ENCODE measurements around the gene NSUN4.
A peak's percentile ranks its signal among the peaks of the same experiment; 100 is the strongest.
"Not testable (repeated sequence)": the region's sequence is repeated elsewhere in the genome, so short reads cannot be mapped to it uniquely, and the experiment has no call there.

The NSUN4 gene

DNA sequence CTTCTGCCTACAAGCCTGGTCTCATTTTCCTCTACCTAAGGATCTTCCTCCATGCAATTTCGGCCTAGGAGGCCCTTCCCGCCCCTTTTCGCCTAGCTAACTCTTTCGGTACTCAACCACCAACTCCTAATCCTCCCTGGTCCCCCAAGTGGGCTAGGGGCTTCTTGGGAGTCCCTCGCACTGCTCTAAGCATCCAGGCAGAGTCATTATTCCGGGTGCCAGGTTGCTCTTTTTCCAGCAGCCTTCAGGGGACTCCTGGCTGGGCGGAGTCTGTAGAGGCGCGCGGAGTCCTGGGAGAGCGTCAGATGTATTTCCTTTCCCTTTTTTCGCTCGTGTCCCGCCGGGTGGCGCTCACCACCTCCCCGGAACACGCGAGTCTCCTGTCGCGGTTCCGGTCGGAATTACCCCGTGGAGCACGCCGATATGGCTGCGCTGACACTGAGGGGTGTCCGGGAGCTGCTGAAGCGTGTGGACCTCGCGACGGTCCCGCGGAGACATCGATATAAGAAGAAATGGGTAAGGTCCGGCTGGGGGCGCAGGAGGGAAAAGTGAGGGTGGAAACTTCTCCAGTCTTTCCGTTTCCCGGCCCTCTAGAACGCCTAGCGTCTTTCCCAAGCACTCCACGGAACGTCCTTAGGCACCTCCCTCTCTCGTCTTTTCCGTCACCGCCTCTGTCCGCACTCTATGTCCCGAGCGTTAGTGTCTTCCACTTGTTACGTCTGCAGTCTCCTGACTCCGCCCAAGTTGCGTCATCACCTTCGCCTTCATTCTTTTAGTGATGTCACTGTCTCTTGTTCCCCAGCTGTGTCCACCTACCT, at the start of gene NSUN4:
TSS of gene NSUN4 (plus strand) at position 404 of the 818 bp plus-strand sequence. CDS start at position 424, 20 bp downstream.
- peak; percentile 87 for DNase-seq

DNA sequence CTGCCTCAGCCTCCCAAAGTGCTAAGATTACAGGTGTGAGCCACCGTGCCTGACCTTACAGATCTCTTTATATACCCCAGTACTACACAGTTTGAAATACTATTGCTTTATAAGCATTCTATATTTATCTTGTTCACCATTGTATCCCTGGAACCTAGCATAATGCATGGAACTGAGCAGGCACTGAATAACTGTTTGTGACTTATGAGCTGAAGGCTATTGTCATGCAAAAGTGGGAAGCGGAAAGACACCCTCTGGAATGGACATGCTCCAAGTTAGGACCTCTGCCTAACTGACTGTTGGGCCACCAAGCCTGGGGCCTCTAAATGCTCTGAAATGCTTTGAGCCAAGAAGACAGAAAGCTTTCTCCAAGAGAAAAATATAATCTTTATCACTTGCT, 45.3 kb upstream of the NSUN4 start:
- DNase-seq, result no peak

DNA sequence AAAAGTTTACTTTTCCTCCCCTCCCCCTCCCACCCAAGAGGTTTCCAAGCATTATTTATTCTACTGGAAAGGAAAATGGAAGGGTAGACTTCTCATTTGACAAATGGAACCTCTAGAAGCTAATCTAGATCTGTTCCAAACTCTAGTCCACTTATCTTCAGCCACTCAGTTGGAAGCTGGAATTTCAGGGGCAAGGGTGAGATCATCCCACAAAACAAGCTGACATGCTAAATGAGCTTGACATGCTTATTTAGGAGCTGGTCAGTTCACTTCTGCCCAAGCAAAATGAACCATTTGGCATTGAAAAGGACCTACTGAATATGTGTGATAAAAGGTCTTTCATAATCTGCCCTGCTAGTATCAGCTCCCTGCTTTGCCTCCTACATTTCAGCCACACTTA, 42.2 kb upstream of the NSUN4 start:
- no peak for DNase-seq

DNA sequence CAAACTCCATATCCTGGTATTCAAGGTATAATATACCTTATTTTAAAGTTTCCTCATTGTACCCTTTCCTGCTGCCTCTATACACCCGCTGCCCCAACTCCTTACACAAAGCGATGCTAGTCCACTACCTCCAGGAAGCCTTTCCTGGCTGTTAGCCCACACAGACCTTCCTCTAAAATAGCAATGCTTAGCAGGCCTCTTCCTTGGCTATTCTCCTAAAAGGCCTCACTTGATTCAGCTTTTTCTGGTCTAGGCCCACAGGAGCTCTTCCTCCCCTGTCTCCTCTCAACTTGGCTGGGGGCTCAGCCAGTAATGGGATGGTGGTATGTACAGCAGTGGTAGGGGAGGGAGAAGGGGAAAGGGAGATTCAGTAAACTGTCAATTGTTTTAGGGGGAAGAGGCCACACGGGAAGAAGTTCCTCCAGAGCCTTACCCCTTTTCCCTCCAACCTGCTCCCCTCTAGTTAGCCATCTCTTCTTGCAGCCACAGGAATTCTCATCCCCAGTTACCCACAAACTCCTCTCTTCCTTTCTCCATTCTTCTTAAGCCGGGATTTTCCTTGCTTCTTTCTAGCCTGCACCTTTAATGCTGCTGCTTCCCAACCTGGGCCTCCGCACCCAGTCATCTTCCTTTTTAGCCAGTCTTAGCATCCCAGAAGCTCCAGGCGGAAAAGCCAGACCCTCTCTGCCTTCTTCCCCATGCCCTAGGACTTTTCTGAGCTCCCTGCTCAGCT, 39.8 kb upstream of the NSUN4 start:
- DNase-seq, result no peak

DNA sequence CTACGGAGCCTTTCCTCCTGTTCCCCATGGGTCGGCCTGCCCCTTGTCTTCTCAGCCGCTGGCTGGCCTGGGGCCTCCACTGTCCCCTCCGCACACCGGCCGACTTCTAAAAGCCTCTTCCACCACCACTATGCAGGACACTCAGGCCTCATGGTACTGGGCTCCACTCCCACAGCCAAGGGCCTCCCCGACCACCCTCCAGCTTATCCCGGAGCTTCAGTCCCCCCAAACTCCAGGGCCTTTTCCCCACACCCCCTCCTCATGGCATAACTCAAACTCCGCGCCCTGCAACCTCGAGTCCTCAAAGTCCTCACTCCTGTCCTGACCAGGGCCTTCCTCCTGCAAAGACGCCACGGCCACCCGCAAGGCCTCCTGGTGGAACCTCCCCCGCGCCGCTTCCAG, 39.2 kb upstream of the NSUN4 start:
- no peak for DNase-seq

DNA sequence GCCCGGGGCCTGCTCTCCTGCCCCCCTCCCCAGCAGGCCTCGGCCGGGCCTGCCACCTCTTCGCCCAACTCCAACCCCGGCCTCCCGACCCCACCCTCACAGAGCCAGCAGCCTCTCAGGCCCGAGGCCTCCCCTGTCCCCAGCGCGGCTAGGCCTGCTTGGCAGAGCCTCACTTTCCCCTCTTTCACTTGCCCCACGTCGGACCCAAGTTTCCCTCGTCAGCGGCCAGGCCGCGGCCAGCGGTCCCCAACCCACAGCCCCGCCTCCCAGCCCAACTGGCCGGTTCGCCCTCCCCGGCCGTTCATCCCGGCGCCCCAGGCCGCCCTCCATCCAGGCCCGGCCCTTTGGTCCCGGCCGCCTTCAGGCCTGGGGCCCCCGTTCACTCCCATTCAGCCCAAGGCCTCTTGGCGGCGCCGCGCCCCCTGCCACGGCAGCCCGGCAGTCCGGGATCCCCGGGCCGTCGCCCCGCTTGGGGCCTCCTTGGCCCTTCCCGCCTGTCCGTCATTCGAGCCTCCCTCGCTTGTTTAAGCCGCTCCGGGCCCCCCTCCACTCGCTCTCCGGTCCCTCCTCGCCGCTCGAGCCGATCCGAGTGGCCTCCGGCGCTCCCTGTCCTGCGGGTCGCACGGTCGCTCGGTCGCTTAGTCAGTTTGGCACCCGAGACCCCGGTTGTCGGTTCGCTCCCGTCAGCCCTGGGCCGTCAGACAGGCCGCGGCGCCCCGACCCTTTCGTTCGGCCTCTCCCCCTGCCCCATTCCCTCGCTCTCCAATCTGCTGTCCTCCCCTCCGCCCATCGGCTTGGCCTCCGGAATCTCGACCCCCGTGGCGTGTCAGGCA, 38.6 kb upstream of the NSUN4 start:
- DNase-seq, result no peak

DNA sequence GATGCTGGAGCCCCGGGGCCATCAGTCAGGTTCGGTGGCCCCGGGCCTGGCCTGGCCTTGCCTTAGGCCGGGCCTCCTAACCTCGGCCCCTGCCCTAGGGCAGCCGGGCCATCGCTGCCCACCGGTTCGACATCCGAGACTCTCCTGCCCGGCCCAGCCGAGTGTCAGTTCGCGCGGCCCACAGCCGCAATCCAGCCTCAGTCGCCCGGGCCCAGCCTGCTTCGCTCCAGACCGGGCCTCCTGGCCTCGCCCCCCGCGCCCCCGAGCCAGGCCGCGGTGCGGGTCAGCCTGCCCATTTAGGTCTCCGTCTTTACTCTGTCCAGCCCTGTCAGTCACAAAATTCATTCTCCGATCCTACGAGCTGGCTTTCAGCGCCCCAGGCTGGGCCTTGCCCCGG, 38.0 kb upstream of the NSUN4 start:
- DNase-seq, result peak; percentile 26

DNA sequence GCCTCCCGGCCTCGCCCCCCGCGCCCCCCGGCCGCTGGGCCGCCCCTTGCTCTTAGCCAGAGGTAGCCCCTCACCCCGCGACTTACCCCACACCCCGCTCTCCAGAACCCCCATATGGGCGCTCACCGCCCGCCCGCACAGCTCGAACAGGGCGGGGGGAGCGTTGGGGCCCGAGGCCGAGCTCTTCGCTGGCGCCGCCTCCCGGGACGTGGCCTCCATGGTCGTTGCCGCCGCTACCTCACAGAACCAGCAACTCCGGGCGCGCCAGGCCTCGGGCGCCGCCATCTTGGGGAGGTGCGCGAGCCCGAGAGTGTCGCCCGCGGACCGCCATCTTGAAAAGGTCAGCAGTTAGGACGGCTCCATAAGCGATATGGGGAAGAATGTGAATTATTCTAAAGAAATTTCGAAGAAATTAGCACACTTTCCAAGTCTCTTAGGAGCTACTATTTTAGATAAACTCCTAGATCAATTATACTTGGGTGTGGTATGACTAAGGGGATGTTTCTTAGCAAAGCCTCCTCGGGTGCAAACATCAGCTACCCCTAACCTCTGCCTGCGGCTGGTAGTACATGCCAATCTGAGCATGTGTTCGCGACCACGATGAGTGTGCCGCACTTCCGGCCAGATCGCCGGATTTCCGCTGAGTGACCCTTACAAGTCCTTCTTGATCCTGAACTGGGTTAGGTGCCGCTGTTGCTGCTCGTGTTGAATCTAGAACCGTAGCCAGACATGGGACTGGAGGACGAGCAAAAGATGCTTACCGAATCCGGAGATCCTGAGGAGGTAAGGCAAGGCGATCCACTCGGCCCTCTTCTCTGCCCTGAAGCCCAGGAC, 37.4 kb upstream of the NSUN4 start, which contains the start of the genes LRRC41 and UQCRH:
TSS of gene LRRC41 (minus strand) at position 579 of the 834 bp plus-strand sequence. CDS start at position 285, 294 bp downstream.
TSS of gene UQCRH (plus strand) at position 661 of the 834 bp plus-strand sequence. CDS start at position 730, 69 bp downstream.
- peak; percentile 98 for DNase-seq

DNA sequence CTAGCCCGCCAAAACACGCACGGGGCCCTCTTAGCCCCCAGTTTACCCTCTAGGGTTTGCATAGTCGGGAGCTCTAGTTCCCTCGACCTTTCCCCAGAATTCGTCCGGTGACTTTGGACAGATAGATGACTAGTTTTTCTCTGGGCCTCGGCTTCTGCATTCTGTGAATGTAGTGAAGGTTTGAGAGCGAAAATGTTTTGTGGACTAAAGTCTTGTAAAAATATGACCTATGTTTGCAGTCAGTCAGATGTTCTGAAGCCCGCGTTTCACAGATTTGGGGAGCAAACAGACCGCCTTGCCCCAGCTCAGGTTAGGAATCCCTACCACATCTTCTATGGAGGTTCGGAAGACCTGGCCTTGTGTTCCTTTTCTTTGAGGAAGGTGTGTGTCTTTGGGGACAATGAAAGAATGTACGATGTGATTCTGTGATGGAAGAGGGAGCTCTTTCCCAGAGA, 36.7 kb upstream of the NSUN4 start:
- DNase-seq, result no peak

DNA sequence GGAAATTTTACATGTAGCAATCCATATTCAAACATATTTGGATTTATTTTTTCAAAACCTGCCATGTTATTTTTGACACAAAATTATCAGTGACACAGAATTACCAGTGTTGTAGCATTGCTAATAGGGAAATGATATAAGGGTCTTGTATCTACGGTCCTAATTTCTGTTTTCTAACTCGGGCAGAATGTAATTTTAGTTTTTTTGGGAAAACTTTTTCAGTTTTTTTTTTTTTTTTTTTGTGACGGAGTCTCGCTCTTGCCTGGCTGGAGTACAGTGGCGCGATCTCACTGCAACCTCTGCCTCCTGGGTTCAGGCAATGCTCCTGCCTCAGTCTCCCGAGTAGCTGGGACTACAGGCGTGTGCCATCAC, 34.5 kb upstream of the NSUN4 start:
- no peak for DNase-seq

DNA sequence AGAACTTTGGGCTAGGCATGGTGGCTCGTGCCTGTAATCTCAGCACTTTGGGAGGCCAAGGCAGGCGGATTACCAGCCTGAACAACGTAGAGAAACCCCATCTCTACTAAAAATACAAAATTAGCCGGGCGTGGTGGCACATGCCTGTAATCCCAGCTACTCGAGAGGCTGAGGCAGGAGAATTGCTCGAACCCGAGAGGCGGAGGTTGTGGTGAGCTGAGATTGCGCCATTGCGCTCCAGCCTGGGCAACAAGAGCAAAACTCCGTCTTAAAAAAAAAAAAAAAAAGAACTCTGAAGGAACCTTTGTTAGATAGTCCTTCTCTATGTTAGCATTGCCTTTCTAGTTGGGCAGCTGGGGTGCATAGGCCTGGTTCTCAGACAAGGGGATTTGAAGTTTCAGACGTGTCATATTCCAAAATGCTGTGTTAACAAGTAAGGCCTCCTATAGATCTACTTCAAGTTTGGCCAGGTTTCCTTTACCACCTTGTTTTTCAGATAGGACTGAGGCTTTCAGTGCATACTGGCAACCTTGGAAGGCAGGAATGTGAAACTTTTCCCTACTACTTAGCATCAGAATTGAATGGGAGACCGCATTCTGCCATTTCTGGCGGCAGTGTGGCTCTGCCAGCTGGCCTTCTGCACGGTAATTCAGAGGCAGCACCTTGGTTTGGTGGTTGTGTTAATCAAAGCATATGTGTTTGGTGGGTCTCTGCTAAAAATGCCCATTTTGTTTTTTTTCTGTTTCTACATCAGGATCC, 31.0 kb upstream of the NSUN4 start:
- DNase-seq, result no peak

DNA sequence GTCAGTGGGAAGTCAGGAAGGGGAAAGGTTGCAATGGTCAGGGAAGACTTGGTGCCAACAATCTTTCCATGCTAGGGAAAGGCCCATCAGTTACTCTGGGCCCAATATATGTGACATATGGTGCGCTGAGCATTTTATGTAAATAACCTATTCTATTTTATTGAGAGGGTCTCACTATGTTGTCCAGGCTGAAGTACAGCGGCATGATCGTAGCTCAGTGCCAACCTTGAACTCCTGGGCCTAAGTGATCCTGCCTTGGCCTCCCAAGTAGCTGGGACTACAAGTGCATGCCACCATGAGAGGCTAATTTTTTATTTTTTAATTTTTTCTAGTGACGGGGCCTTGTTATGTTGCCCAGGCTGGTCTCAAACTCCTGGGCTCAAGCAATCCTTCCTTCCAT, 30.3 kb upstream of the NSUN4 start:
- DNase-seq, result no peak

DNA sequence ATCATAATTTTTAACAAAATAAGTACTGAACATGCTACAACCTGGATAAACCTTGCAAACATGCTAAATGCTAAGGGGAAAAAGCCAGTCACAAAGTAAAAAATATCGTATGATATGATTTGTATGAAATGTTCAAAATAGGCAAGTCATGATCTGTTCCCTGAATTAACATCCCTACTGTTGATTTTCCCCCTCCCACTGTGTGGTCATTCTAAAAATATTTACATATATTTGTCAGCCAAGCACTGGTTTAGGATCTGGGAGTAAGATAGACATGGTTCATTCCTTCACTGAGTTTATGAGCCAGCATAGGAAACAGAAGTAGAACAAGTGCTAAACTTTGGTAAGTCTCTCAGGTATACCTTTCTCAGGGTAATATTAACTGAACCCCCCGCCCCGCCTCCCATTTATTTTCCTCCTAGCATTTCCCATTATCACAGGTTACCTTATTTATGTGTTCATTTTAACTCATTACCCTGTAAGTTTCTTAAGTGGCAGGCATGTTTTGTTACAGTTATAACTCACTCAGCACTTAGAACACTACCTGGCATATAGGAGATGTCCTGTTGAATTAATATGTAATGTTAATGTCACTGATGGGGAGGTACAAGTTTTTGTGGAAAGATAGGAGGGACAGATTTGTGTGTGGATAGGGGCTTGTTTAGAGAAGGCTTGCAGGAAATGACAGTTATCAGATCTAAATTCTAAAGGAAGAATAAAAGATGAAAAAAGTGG, 24.8 kb upstream of the NSUN4 start:
- DNase-seq, result no peak

DNA sequence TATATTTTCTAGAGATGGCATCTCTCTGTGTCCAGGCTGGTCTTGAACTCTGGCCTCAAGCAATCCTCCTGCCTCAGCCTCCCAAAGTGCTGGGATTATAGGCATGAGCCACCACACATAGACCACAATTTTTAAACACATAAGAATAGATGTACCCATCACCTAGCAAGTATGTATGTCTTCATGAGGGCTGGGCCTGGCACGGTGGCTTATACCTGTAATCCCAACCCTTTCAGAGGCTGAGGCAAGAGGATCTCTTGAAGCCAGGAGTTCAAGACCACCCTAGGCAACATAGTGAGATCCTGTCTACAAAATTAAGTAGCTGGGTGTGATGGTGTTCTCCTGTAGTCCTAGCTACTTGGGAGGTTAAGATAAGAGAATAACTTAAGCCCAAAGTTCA, 23.3 kb upstream of the NSUN4 start:
- no peak for DNase-seq

DNA sequence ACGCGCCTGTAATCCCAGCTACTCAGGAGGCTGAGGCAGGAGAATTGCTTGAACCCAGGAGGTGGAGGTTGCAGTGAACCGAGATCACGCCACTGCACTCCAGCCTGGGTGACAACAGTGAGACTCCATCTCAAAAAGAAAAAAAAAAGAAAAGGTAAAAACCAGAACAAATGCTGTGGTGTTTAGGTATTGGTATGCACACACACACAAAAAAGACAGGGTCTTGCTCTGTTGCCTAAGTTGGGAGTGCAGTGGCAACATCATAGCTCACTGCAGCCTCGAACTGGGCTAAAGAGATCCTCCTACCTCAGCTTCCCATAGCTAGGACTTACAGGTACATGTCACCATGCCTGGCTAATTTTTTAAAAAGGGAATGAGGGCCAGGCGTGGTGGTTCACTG, 21.3 kb upstream of the NSUN4 start:
- not testable (repeated sequence) for DNase-seq

DNA sequence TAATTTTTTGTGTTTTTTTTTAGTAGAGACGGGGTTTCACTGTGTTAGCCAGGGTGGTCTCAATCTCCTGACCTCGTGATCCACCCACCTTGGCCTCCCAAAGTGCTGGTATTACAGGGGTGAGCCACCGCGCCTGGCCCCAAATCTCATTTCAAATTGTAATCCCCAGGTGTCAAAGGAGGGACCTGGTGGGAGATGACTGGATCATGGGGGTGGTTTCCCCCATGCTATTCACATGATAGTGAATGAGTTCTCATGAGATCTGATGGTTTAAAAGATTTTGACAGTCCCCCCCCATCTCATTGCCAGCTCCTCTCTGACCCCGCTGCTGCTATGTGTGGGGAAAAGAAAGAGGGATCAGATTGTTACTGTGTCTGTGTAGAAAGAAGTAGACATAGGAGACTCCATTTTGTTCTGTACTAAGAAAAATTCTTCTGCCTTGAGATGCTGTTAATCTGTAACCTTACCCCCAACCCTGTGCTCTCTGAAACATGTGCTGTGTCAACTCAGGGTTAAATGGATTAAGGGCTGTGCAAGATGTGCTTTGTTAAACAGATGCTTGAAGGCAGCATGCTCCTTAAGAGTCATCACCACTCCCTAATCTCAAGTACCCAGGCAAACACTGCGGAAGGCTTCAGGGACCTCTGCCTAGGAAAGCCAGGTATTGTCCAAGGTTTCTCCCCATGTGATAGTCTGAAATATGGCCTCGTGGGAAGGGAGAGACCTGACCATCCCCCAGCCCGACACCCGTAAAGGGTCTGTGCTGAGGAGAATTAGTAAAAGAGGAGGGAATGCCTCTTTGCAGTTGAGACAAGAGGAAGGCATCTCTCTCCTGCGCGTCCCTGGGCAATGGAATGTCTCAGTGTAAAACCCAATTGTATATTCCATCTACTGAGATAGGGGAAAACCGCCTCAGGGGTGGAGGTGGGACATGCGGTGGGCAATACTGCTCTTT, 20.4 kb upstream of the NSUN4 start:
- not testable (repeated sequence) for DNase-seq

DNA sequence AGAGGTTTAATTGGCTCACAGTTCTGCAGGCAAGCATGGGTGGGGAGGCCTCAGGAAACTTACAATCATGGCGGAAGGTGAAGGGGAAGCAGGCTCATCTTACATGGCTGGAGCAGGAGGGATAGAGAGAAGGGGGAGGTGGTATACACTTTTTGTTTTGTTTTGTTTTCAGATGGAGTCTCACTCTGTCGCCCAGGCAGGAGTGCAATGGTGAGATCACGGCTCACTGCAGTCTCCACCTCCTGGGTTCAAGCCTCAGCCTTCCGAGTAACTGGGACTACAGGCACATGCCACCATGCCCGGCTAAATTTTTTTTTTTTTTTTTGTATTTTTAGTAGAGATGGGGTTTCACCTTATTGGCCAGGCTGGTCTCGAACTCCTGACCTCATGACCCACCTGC, 18.4 kb upstream of the NSUN4 start:
- DNase-seq, result not testable (repeated sequence)

DNA sequence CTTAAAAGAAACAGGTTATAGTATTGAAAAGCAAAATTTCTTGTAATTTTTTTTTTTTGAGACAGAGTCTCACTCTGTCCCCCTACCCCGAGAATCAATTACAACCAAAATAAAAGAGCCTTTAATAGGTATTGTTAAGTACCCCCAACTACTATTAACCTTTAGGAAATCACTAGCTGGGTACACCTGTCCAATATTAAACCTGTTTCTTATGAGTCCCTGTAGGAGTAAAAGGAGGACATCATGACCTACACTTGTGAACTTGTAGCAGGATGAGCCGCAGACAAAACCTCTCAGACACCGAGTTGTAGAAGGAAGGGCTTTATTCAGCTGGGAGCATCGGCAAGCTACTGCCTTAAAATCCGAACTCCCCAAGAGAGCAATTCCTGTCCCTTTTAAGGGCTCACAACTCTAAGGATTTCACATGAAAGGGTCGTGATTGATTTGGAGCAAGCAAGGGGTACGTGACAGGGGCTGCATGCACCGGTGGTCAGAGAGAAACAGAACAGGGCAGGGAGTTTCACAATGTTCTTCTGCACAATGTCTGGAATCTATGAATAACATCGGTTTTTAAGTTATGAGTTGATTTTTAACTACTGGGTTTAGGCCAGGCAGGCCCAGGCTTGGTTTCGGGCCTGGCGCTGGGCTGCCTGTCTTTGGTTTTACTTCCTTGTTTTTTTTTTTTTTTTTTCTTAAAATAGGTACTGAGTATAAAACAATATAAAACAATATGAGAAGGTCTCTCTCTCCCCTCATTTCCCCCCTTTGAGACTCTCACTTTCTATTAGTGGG, 15.1 kb upstream of the NSUN4 start:
- not testable (repeated sequence) for DNase-seq

DNA sequence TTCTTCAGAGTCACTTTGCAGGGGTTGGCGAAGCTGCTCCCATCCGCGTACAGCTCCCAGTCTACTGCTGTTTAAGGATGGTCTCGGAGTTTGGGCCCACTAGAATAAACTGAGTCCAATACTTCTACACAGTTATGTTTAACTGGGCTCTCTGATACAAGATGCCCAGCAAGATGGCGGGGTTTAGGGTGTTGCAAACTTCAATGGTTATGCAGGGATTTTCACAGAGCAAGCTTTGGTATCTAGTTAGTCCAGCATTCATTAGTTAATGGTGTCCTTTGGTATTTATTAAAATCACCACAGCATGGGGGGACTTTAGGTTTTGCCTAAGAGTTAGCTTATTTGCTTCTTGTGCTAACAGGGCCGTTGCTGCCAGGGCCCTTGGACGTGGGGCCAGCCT, 12.4 kb upstream of the NSUN4 start:
- DNase-seq, result not testable (repeated sequence)

All from NCI-H2107 (cell line).